ENCODE measurements around the gene ADCK2.

Gene ADCK2

DNA sequence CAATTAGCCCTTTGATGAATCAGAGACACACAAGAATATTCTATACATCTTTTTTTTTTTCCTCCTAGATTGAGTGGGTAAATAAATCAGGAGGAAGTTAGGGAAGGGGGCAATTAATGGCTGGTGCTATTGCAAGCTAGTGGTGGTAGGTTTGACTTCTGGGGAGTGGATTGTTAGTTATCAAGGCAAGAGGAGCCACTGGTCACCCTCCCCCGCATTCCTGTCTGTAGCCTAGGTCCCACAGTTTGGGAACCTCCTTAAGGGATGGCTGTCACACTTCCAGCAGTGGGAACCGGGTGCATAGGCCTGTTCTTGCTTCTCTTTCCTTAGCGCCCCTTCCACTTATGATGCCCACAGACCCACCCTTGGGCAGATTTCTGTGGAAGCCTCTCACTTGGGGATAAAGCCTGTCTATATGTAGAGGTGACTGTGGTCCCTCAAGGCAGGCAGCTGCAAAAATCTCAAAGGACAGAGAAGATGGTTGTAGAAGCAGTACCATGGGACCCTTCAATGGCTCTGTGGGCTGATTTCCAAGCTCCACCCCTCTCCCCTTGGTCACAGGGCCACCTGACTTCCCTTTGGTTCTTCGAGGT is 2.3 kb upstream of the ADCK2 start:
- Histone ChIP-seq H4K20me1 (ENCODE audit: low read depth, low read length) (no peaks in the 10 kb centered on the region), H3K79me2 (ENCODE audit: insufficient read depth, low read length) (no peaks in the 10 kb centered on the region), H3K4me2 (ENCODE audit: low read depth, low read length, poor library complexity, severe bottlenecking) (no peak overlapping the region), H3K27me3 (ENCODE audit: low read length) (no peaks in the 10 kb centered on the region), H3K9me3 (ENCODE audit: insufficient read depth, low read length) (no peaks in the 10 kb centered on the region), H3F3A (ENCODE audit: insufficient read depth) (peaks cover 19% of the 10 kb centered on the region), H3K9me2 (replicated peaks; ENCODE audit: insufficient read depth, low read length) (no peaks in the 10 kb centered on the region), H3K9ac (ENCODE audit: low read length) (no peak overlapping the region), H3K27ac (ENCODE audit: low read depth, low read length) (no peak overlapping the region), H3K4me3 (ENCODE audit: insufficient read depth, low read length, poor library complexity, severe bottlenecking) (no peak overlapping the region), H2AFZ (ENCODE audit: low read depth, low read length, severe bottlenecking) (no peak overlapping the region), H3K36me3 (ENCODE audit: low read length) (no peaks in the 10 kb centered on the region)
- TF ChIP-seq, protein P1, sequence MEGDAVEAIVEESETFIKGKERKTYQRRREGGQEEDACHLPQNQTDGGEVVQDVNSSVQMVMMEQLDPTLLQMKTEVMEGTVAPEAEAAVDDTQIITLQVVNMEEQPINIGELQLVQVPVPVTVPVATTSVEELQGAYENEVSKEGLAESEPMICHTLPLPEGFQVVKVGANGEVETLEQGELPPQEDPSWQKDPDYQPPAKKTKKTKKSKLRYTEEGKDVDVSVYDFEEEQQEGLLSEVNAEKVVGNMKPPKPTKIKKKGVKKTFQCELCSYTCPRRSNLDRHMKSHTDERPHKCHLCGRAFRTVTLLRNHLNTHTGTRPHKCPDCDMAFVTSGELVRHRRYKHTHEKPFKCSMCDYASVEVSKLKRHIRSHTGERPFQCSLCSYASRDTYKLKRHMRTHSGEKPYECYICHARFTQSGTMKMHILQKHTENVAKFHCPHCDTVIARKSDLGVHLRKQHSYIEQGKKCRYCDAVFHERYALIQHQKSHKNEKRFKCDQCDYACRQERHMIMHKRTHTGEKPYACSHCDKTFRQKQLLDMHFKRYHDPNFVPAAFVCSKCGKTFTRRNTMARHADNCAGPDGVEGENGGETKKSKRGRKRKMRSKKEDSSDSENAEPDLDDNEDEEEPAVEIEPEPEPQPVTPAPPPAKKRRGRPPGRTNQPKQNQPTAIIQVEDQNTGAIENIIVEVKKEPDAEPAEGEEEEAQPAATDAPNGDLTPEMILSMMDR (IDR thresholded peaks at IDR 0.05; ENCODE audit: insufficient read depth, low read length, poor library complexity, severe bottlenecking), result no peak
- no peak for TF ChIP-seq EZH2phosphoT487 (conservative IDR thresholded peaks at IDR 0.05; ENCODE audit: low read length)

DNA sequence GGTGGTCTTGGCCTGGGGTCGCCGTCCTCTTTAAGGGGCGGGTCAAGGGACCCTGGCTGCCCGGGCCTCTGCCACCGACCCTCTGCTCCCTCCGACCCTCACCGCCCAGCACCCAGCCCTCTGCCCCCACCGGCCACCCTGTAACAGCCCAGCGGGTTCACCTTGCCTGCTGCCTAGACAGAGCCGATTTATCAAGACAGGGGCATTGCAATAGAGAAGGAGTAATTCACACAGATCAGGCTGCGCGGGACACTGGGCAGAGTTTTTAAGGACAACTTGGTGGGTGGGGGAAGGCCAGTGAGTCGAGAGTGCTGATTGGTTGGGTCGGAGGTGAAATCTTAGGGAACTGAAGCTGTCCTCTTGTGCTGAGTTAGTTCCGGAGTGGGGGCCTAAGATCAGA is 779 bp upstream of the ADCK2 start:
- no peak overlapping the region for H3K27ac ChIP-seq (ENCODE audit: low read depth, low read length)
- H3K4me3 ChIP-seq (ENCODE audit: insufficient read depth, low read length, poor library complexity, severe bottlenecking), result peak overlapping the region; percentile 7

DNA sequence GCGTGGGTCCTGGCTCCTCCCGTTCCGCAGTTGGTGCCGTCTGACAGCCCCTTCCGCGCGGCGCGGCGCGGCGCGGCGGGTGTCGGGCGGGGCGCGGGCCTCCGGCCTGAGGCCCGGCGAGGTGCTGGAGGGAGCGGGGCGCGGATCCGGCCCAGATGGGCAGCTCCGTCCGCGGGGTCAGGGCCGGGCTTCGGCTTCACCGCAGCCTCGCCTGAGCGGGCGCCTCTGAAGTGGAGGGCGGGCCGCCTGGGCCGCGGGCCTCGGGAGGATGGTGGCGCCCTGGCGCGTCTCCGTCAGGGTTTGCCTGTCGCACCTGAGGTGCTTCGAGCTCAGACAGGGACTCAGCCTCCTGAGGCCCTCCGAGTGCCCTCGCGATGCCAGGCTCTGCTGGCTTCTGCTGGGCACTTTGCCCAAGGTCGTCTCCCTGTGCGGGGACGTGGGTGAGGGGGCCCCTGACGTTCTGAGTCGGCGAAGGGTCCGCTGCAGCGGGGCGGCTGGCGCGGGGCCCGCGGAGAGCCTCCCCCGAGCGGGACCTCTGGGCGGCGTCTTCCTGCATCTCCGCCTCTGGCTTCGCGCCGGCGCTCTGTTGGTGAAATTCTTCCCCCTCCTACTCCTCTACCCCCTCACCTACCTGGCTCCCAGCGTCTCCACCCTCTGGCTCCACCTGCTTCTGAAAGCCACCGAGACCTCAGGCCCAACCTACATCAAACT is 473 bp downstream of the ADCK2 start:
- peak overlapping the region; percentile 86 for H3K4me2 ChIP-seq (ENCODE audit: low read depth, low read length, poor library complexity, severe bottlenecking)
- H3K36me3 ChIP-seq (ENCODE audit: low read length), result no peaks in the 10 kb centered on the region
- H2AFZ ChIP-seq (ENCODE audit: low read depth, low read length, severe bottlenecking), result peak overlapping the region; percentile 45
- peaks cover 31% of the 10 kb centered on the region for H3F3A ChIP-seq (ENCODE audit: insufficient read depth)
- no peaks in the 10 kb centered on the region for H3K9me3 ChIP-seq (ENCODE audit: insufficient read depth, low read length)
- H3K9me2 ChIP-seq (replicated peaks; ENCODE audit: insufficient read depth, low read length), result no peaks in the 10 kb centered on the region
- H4K20me1 ChIP-seq (ENCODE audit: low read depth, low read length), result no peaks in the 10 kb centered on the region
- peaks cover 5% of the 10 kb centered on the region; the same call in 1 of the 2 replicates for H3K79me2 ChIP-seq (ENCODE audit: insufficient read depth, low read length)
- peak overlapping the region; percentile 94 for H3K27ac ChIP-seq (ENCODE audit: low read depth, low read length)
- TF ChIP-seq, protein P1 (IDR thresholded peaks at IDR 0.05; ENCODE audit: insufficient read depth, low read length, poor library complexity, severe bottlenecking), result no peak
- no peak for TF ChIP-seq EZH2phosphoT487 (conservative IDR thresholded peaks at IDR 0.05; ENCODE audit: low read length)
- H3K27me3 ChIP-seq (ENCODE audit: low read length), result no peaks in the 10 kb centered on the region
- peak overlapping the region; percentile 64 for H3K4me3 ChIP-seq (ENCODE audit: insufficient read depth, low read length, poor library complexity, severe bottlenecking)
- H3K9ac ChIP-seq (ENCODE audit: low read length), result peak overlapping the region; percentile 95

More for the DNA sequence above, 779 bp upstream of the ADCK2 start:
- H3K4me2 ChIP-seq (ENCODE audit: low read depth, low read length, poor library complexity, severe bottlenecking), result peak overlapping the region; percentile 54
- H3K79me2 ChIP-seq (ENCODE audit: insufficient read depth, low read length), result 0 out of 2 replicates have a peak, but pooled peaks cover 5% of the 10 kb centered on the region
- H2AFZ ChIP-seq (ENCODE audit: low read depth, low read length, severe bottlenecking), result peak overlapping the region; percentile 55
- H3K9ac ChIP-seq (ENCODE audit: low read length), result peak overlapping the region; percentile 39; the same call in 1 of the 2 replicates
- no peaks in the 10 kb centered on the region for H3K36me3 ChIP-seq (ENCODE audit: low read length)
- H4K20me1 ChIP-seq (ENCODE audit: low read depth, low read length), result no peaks in the 10 kb centered on the region
- peaks cover 31% of the 10 kb centered on the region for H3F3A ChIP-seq (ENCODE audit: insufficient read depth)
- TF ChIP-seq, protein P1 (IDR thresholded peaks at IDR 0.05; ENCODE audit: insufficient read depth, low read length, poor library complexity, severe bottlenecking), result no peak
- no peak for TF ChIP-seq EZH2phosphoT487 (conservative IDR thresholded peaks at IDR 0.05; ENCODE audit: low read length)
- H3K27me3 ChIP-seq (ENCODE audit: low read length), result no peaks in the 10 kb centered on the region
- H3K9me3 ChIP-seq (ENCODE audit: insufficient read depth, low read length), result no peaks in the 10 kb centered on the region
- no peaks in the 10 kb centered on the region for H3K9me2 ChIP-seq (replicated peaks; ENCODE audit: insufficient read depth, low read length)
